HCT116 (cell line): ENCODE data around the gene GPRIN1. TPM values are rescaled to one million over a fixed set of nuclear protein-coding genes. Genes with fewer than 3 reads are reported as not detected.

Source experiments
- ATAC-seq: fragments of 200-7000 bp; cut with Tn5 transposase; 2 replicates; pipeline ENCODE4 v1.9.1; 2020; ENCODE audit warnings: mild to moderate bottlenecking, moderate library complexity
- BruUV-seq: library from RNA; stranded (reverse); fragments of 400-500 nt; replicated peaks from 2 replicates; lab custom pipeline; 2021; lab: Mats Ljungman, UMichigan
- CTCF ChIA-PET: fragments of 300-600 bp; sonication (Branson Sonifier 250); formaldehyde crosslinking; loops from one replicate; lab custom pipeline; 2021; ENCODE audit warnings: antibody characterized with exemption; lab: Charles Lee
- POLR2A ChIA-PET: fragments of 300-600, 350-600 bp; sonication (Branson Sonifier 250); formaldehyde crosslinking; loops from one replicate; lab custom pipeline; 2021; ENCODE audit warnings: antibody characterized with exemption; lab: Charles Lee
- RAD21 ChIA-PET, 2 experiments: fragments of 300-600 bp; sonication (Branson Sonifier 250); formaldehyde crosslinking; loops; one replicate each; lab custom pipeline; 2023; ENCODE audit warnings: low total read pairs in 2 of 2; ENCODE audit not compliant: uncharacterized antibody in 2 of 2, unreplicated experiment in 2 of 2, low non-redundant PET in 1 of 2; lab: Charles Lee
- DNase-seq: peaks from one replicate; pipeline ENCODE4 v3.0.0-alpha.2; 2010; ENCODE audit warnings: low read depth, low spot score
- H2AFZ ChIP-seq: fragments of 200-600 bp; shearing (Covaris generic), sonication (generic); 2 replicates; pipeline ENCODE4 v1.6.1; 2017; ENCODE audit warnings: low read depth, mixed run types, mixed read lengths, antibody characterized with exemption, low read length; ENCODE audit not compliant: poor library complexity, severe bottlenecking
- H3K27ac ChIP-seq: 2 replicates; pipeline ENCODE4 v1.5.1; 2012; ENCODE audit warnings: low read depth, low read length
- H3K27me3 ChIP-seq: fragments of 200-600 bp; sonication (generic); 2 replicates; pipeline ENCODE4 v1.6.1; 2016; ENCODE audit warnings: mixed run types, low read length, mixed read lengths; ENCODE audit not compliant: insufficient read depth
- H3K36me3 ChIP-seq, 2 experiments: fragments of 200-500 bp in 1 of 2; fragments of 200-600 bp in 1 of 2; sonication (Bioruptor generic) in 1 of 2; sonication (generic) in 1 of 2; 2 replicates each; pipeline versions ENCODE4 v1.5.1 to v1.6.1; 2014 to 2016; ENCODE audit warnings: low read length in 2 of 2, inconsistent platforms in 1 of 2, mixed read lengths in 1 of 2, mixed run types in 1 of 2; ENCODE audit not compliant: insufficient read depth in 2 of 2, control insufficient read depth in 1 of 2
- H3K4me1 ChIP-seq, 2 experiments: fragments of 200-600 bp in 1 of 2; sonication (generic) in 1 of 2; 2 replicates each; pipeline versions ENCODE4 v1.5.1 to v1.6.1; 2012 to 2017; ENCODE audit warnings: low read length in 2 of 2, inconsistent platforms in 1 of 2, mild to moderate bottlenecking in 1 of 2, mixed read lengths in 1 of 2, mixed run types in 1 of 2, moderate library complexity in 1 of 2; ENCODE audit not compliant: insufficient read depth in 2 of 2, control insufficient read depth in 1 of 2
- H3K4me2 ChIP-seq: fragments of 200-600 bp; sonication (generic); 2 replicates; pipeline ENCODE4 v1.6.1; 2017; ENCODE audit warnings: mixed run types, low read length, mixed read lengths
- H3K4me3 ChIP-seq, 2 experiments: fragments of 200-600 bp in 1 of 2; sonication (generic) in 1 of 2; replicated peaks in 1 of 2; 2 replicates each; pipeline ENCODE4 v1.5.1; 2011 to 2016; ENCODE audit warnings: low read length in 2 of 2, control low read depth in 1 of 2, low read depth in 1 of 2, mild to moderate bottlenecking in 1 of 2, mixed read lengths in 1 of 2, mixed run types in 1 of 2
- H3K79me2 ChIP-seq: fragments of 200-600 bp; sonication (generic); 2 replicates; pipeline ENCODE4 v1.6.1; 2017; ENCODE audit warnings: mild to moderate bottlenecking, mixed run types, low read length, moderate library complexity, mixed read lengths; ENCODE audit not compliant: insufficient read depth
- H3K9ac ChIP-seq: fragments of 200-600 bp; sonication (generic); 2 replicates; pipeline ENCODE4 v1.6.1; 2016; ENCODE audit warnings: low read length, mixed read lengths
- H3K9me2 ChIP-seq: fragments of 200-600 bp; sonication (generic), shearing (Covaris generic); 2 replicates; pipeline ENCODE4 v1.6.1; 2017; ENCODE audit warnings: mixed run types, mild to moderate bottlenecking, moderate library complexity; ENCODE audit not compliant: insufficient read depth
- H3K9me3 ChIP-seq, 2 experiments: fragments of 200-500 bp in 1 of 2; fragments of 200-600 bp in 1 of 2; sonication (Bioruptor generic) in 1 of 2; sonication (generic) in 1 of 2; 2 replicates each; pipeline ENCODE4 v1.6.1; 2014 to 2017; ENCODE audit warnings: low read length in 2 of 2, mixed read lengths in 2 of 2, inconsistent platforms in 1 of 2, low read depth in 1 of 2, mild to moderate bottlenecking in 1 of 2, mixed run types in 1 of 2, moderate library complexity in 1 of 2; ENCODE audit not compliant: control insufficient read depth in 1 of 2, insufficient read depth in 1 of 2
- H4K20me1 ChIP-seq: fragments of 200-600 bp; sonication (generic), shearing (Covaris generic); 2 replicates; pipeline ENCODE4 v1.6.1; 2017; ENCODE audit warnings: mixed run types, mild to moderate bottlenecking, moderate library complexity; ENCODE audit not compliant: insufficient read depth
- CTCF ChIP-seq, 3 experiments: fragments of 200-600 bp in 1 of 3; sonication (generic) in 1 of 3; IDR thresholded peaks in 2 of 3; conservative IDR thresholded peaks in 1 of 3; 2 replicates each; pipeline ENCODE4 v1.5.1; 2012 to 2017; ENCODE audit warnings: low read depth in 2 of 3, low read length in 2 of 3, antibody characterized with exemption in 1 of 3, borderline replicate concordance in 1 of 3, control low read depth in 1 of 3, mild to moderate bottlenecking in 1 of 3, mixed read lengths in 1 of 3, mixed run types in 1 of 3, moderate library complexity in 1 of 3; ENCODE audit not compliant: insufficient read depth in 1 of 3
- EGR1 ChIP-seq: IDR thresholded peaks from 2 replicates; pipeline ENCODE4 v1.6.1; 2012; ENCODE audit warnings: low read depth
- ELF1 ChIP-seq: IDR thresholded peaks from 2 replicates; pipeline ENCODE4 v1.6.1; 2012; ENCODE audit warnings: low read depth, borderline replicate concordance
- EZH2phosphoT487 ChIP-seq: fragments of 200-600 bp; IDR thresholded peaks from 2 replicates; pipeline ENCODE4 v1.6.1; 2018; ENCODE audit warnings: antibody characterized with exemption, borderline replicate concordance
- JUND ChIP-seq: IDR thresholded peaks from 2 replicates; pipeline ENCODE4 v1.6.1; 2012
- POLR2AphosphoS5 ChIP-seq: IDR thresholded peaks from 2 replicates; pipeline ENCODE4 v1.6.1; 2011; ENCODE audit warnings: mild to moderate bottlenecking, low read depth, low read length, moderate library complexity
- ZFX ChIP-seq: fragments of 450-650 bp; IDR thresholded peaks from 2 replicates; pipeline ENCODE4 v1.6.1; 2017
- intact Hi-C: fragments of 100-400 bp; cut with micrococcal nuclease; formaldehyde crosslinking; loops from 2 replicates; pipeline ENCODE4 v1.10.0; 2022
- total RNA-seq: library from RNA; stranded (reverse); gene quantifications from one replicate; pipeline ENCODE4 v1.2.1, GENCODE V29; 2021; ENCODE audit not compliant: unreplicated experiment
- TF ChIP-seq, protein P1 (sequence below): IDR thresholded peaks from 2 replicates; pipeline ENCODE4 v1.6.1; 2012; ENCODE audit warnings: low read depth

Gene GPRIN1
- total RNA-seq, 1 experiment from 2014 or later, result 14.2 TPM

DNA sequence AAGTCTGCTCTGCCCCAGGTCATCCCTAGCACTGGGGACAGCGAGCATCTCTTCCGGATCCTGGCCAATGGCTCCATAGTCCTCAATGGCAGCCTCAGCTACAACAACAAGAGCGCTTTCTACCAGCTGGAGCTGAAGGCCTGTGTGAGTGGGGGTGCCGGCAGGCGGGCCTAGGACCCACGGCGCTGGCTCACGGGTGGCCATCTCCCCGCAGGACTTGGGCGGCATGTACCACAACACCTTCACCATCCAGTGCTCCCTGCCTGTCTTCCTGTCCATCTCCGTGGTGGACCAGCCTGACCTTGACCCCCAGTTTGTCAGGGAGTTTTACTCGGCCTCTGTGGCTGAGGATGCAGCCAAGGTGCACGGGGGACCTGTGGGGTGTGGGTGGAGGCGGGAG, 34.9 kb downstream of the GPRIN1 start:
- ChIA-PET POLR2A (no interaction called here), RAD21 (no interaction called here), CTCF (interaction anchor here (1.0 kb wide), 1 partner anchor 86 kb away, joined by 4 read pairs; no protein-coding TSS in a partner anchor)
- H4K20me1 ChIP-seq, result no peaks in the 10 kb centered on the region
- no peaks in the 10 kb centered on the region for H3K9me2 ChIP-seq
- BruUV-seq, result no TSS peak
- ATAC-seq (no peak), DNase-seq (no peak)
- H3K27ac ChIP-seq, result no peak overlapping the region
- peaks cover 0 to 18% of the 10 kb centered on the region in 2 experiments; a peak in 2 of 4 replicates for H3K4me1 ChIP-seq
- H3K4me3 ChIP-seq, result no peak overlapping the region
- H2AFZ ChIP-seq, result no peak overlapping the region
- H3K4me2 ChIP-seq, result no peak overlapping the region
- no peak overlapping the region for H3K9ac ChIP-seq
- H3K79me2 ChIP-seq, result no peaks in the 10 kb centered on the region
- intact Hi-C loops, result no loop called here
- H3K36me3 ChIP-seq, result no peaks in the 10 kb centered on the region
- TF ChIP-seq ELF1 (no peak), ZFX (no peak), POLR2AphosphoS5 (no peak), JUND (no peak), EGR1 (no peak)
- TF ChIP-seq, protein P1, sequence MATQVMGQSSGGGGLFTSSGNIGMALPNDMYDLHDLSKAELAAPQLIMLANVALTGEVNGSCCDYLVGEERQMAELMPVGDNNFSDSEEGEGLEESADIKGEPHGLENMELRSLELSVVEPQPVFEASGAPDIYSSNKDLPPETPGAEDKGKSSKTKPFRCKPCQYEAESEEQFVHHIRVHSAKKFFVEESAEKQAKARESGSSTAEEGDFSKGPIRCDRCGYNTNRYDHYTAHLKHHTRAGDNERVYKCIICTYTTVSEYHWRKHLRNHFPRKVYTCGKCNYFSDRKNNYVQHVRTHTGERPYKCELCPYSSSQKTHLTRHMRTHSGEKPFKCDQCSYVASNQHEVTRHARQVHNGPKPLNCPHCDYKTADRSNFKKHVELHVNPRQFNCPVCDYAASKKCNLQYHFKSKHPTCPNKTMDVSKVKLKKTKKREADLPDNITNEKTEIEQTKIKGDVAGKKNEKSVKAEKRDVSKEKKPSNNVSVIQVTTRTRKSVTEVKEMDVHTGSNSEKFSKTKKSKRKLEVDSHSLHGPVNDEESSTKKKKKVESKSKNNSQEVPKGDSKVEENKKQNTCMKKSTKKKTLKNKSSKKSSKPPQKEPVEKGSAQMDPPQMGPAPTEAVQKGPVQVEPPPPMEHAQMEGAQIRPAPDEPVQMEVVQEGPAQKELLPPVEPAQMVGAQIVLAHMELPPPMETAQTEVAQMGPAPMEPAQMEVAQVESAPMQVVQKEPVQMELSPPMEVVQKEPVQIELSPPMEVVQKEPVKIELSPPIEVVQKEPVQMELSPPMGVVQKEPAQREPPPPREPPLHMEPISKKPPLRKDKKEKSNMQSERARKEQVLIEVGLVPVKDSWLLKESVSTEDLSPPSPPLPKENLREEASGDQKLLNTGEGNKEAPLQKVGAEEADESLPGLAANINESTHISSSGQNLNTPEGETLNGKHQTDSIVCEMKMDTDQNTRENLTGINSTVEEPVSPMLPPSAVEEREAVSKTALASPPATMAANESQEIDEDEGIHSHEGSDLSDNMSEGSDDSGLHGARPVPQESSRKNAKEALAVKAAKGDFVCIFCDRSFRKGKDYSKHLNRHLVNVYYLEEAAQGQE, result no peak
- no peaks in the 10 kb centered on the region for H3K27me3 ChIP-seq
- no peaks in the 10 kb centered on the region for H3K9me3 ChIP-seq

DNA sequence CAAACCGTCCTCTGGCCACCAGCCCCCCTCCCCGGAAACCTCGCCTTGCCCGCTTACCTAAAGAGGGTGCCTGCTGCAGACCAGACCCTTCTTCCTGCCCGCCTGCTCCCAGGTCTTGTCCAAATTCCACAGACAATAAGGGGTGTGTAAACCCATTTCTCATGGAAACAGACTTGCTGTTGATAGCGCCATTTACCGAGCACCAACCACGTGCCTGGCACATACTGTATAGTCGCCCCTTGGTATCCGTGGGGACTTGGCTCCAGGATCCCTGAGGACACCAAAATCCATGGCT, 35.7 kb downstream of the GPRIN1 start:
- no peak overlapping the region for H2AFZ ChIP-seq
- no peak overlapping the region for H3K9ac ChIP-seq
- H3K4me2 ChIP-seq, result peak overlapping the region; percentile 29; the same call in 1 of the 2 replicates
- ChIA-PET POLR2A (no interaction called here), CTCF (interaction anchor here (1.0 to 1.5 kb wide), 4 partner anchors 11 to 844 kb away, joined by 3 to 4 read pairs (median 3); no protein-coding TSS in a partner anchor), RAD21 (no interaction called here)
- H3K79me2 ChIP-seq, result no peaks in the 10 kb centered on the region
- H3K4me3 ChIP-seq, result no peak overlapping the region
- no peaks in the 10 kb centered on the region for H4K20me1 ChIP-seq
- no peak for DNase-seq
- ATAC-seq, result no peak
- intact Hi-C loops, result loop anchor here (1.0 kb wide), 1 partner anchor 45 kb away; no protein-coding TSS in a partner anchor
- no TSS peak for BruUV-seq
- no peaks in the 10 kb centered on the region for H3K9me3 ChIP-seq
- H3K36me3 ChIP-seq, result no peaks in the 10 kb centered on the region
- no peaks in the 10 kb centered on the region for H3K9me2 ChIP-seq
- H3K27ac ChIP-seq, result no peak overlapping the region
- H3K4me1 ChIP-seq, result peaks cover 0 to 18% of the 10 kb centered on the region in 2 experiments; a peak in 2 of 4 replicates
- H3K27me3 ChIP-seq, result no peaks in the 10 kb centered on the region
- TF ChIP-seq EZH2phosphoT487, result no peak
- TF ChIP-seq CTCF (IDR thresholded peaks at IDR 0.05 in 2 of 3, conservative IDR thresholded peaks at IDR 0.05 in 1 of 3; ENCODE audit: borderline replicate concordance in 1 of 3, insufficient read depth in 1 of 3, low read depth in 2 of 3, low read length in 2 of 3), result peak in 1 of 3 experiments; percentile 2; a peak in 1 of 6 replicates
- TF ChIP-seq POLR2AphosphoS5, result no peak
